Measurements from ENCODE around the gene NCAM2. TPM values are rescaled to one million over a fixed set of nuclear protein-coding genes. Genes with fewer than 3 reads are reported as not detected.
A peak's percentile ranks its signal among the peaks of the same experiment; 100 is the strongest.

Gene NCAM2
- total RNA-seq, result 1 to 10 TPM; 5.5 to 7.0 TPM
- long read RNA-seq, donor 1, partial matches to known transcripts, result 0 of 1 reads
- long read RNA-seq, donor 1, other reads (novel, unspliced or antisense), result 1 of 1 reads
- long read RNA-seq, donor 2, partial matches to known transcripts, result 0 of 3 reads
- long read RNA-seq, donor 2, other reads (novel, unspliced or antisense), result 3 of 3 reads

GRCh38 chr21:20997636-20998455, at the start of gene NCAM2:
NCAM2 (plus strand) TSS chr21:20998409.
- intact Hi-C loops (cut with DNase I), result no loop called here
- peak; percentile 86 for DNase-seq (ENCODE audit: low spot score)

GRCh38 chr21:20949884-20950283, 48.3 kb upstream of the NCAM2 start:
- intact Hi-C loops (cut with DNase I), result no loop called here
- DNase-seq (ENCODE audit: low spot score), result no peak

GRCh38 chr21:20965816-20966215, 32.4 kb upstream of the NCAM2 start:
- DNase-seq (ENCODE audit: low spot score), result no peak
- intact Hi-C loops (cut with DNase I), result no loop called here

- intact Hi-C loops (cut with DNase I), result no loop called here
- no peak for DNase-seq (ENCODE audit: low spot score)
These were observed 29.8 kb upstream of the NCAM2 start for GRCh38 chr21:20968391-20968790.

- no peak for DNase-seq (ENCODE audit: low spot score)
- intact Hi-C loops (cut with DNase I), result no loop called here
These were observed 27.5 kb upstream of the NCAM2 start for GRCh38 chr21:20970691-20971090.

GRCh38 chr21:20971296-20971921, 26.8 kb upstream of the NCAM2 start:
- intact Hi-C loops (cut with DNase I), result no loop called here
- DNase-seq (ENCODE audit: low spot score), result peak; percentile 74

- intact Hi-C loops (cut with DNase I), result no loop called here
- DNase-seq (ENCODE audit: low spot score), result no peak
These were observed 3.4 kb upstream of the NCAM2 start for GRCh38 chr21:20994790-20995189.

GRCh38 chr21:20996421-20997310, 1.5 kb upstream of the NCAM2 start:
- DNase-seq (ENCODE audit: low spot score), result no peak
- intact Hi-C loops (cut with DNase I), result no loop called here

- intact Hi-C loops (cut with DNase I), result no loop called here
- no peak for DNase-seq (ENCODE audit: low spot score)
These were observed 936 bp upstream of the NCAM2 start for GRCh38 chr21:20997311-20997635.

GRCh38 chr21:20998456-20998789, 214 bp downstream of the NCAM2 start:
- DNase-seq (ENCODE audit: low spot score), result no peak
- intact Hi-C loops (cut with DNase I), result no loop called here

- DNase-seq (ENCODE audit: low spot score), result no peak
- intact Hi-C loops (cut with DNase I), result no loop called here
These were observed 677 bp downstream of the NCAM2 start for GRCh38 chr21:20998886-20999285.

GRCh38 chr21:20999659-21000058, 1.4 kb downstream of the NCAM2 start:
- intact Hi-C loops (cut with DNase I), result loop anchor here in 1 of 2 donors (5.0 to 10.0 kb wide), 2 partner anchors 82 to 1015 kb away; no protein-coding TSS in a partner anchor
- no peak for DNase-seq (ENCODE audit: low spot score)

GRCh38 chr21:21000591-21001175, 2.5 kb downstream of the NCAM2 start:
- DNase-seq (ENCODE audit: low spot score), result no peak
- intact Hi-C loops (cut with DNase I), result loop anchor here in 1 of 2 donors (5.0 to 10.0 kb wide), 2 partner anchors 83 to 1014 kb away; no protein-coding TSS in a partner anchor

GRCh38 chr21:21001591-21002100, 3.4 kb downstream of the NCAM2 start:
- intact Hi-C loops (cut with DNase I), result loop anchor here in 1 of 2 donors (5.0 to 10.0 kb wide), 2 partner anchors 84 to 1013 kb away; no protein-coding TSS in a partner anchor
- no peak for DNase-seq (ENCODE audit: low spot score)

GRCh38 chr21:21002153-21002552, 3.9 kb downstream of the NCAM2 start:
- no peak for DNase-seq (ENCODE audit: low spot score)
- intact Hi-C loops (cut with DNase I), result loop anchor here in 1 of 2 donors (5.0 to 10.0 kb wide), 2 partner anchors 85 to 1013 kb away; no protein-coding TSS in a partner anchor

- DNase-seq (ENCODE audit: low spot score), result no peak
- intact Hi-C loops (cut with DNase I), result loop anchor here in 1 of 2 donors (5.0 to 10.0 kb wide), 2 partner anchors 86 to 1011 kb away; no protein-coding TSS in a partner anchor
These were observed 5.5 kb downstream of the NCAM2 start for GRCh38 chr21:21003701-21004100.

- intact Hi-C loops (cut with DNase I), result loop anchor here in 1 of 2 donors (10.0 kb wide), 1 partner anchor 1007 kb away; no protein-coding TSS in a partner anchor
- no peak for DNase-seq (ENCODE audit: low spot score)
These were observed 9.4 kb downstream of the NCAM2 start for GRCh38 chr21:21007606-21008005.

- no peak for DNase-seq (ENCODE audit: low spot score)
- intact Hi-C loops (cut with DNase I), result no loop called here
These were observed 12.0 kb downstream of the NCAM2 start for GRCh38 chr21:21010228-21010627.

GRCh38 chr21:21010698-21011097, 12.5 kb downstream of the NCAM2 start:
- no peak for DNase-seq (ENCODE audit: low spot score)
- intact Hi-C loops (cut with DNase I), result no loop called here
